Fibroblast of villous mesenchyme (primary cell): ENCODE measurements around the gene ATP8A2. TPM values are rescaled to one million over a fixed set of nuclear protein-coding genes. Genes with fewer than 3 reads are reported as not detected.

ENCODE experiments used
- DNase-seq: peaks from one replicate; pipeline ENCODE4 v3.0.0-alpha.2; 2010; ENCODE audit warnings: low read depth
- H3K4me3 ChIP-seq: 2 replicates; pipeline ENCODE4 v1.5.1; 2011; ENCODE audit warnings: low read depth, mild to moderate bottlenecking, low read length
- CTCF ChIP-seq: IDR thresholded peaks from 2 replicates; pipeline ENCODE4 v1.5.1; 2012; ENCODE audit warnings: low read depth, mild to moderate bottlenecking, low read length; ENCODE audit not compliant: insufficient read depth
- total RNA-seq: library from RNA; depleted of rRNA; stranded (reverse); fragments of >200 nt; gene quantifications from 2 replicates; pipeline ENCODE4 v1.2.3, GENCODE V29; 2012

ATP8A2 gene
- total RNA-seq, 1 donor, result under 0.01 TPM

- H3K4me3 ChIP-seq, result no peak overlapping the region
- DNase-seq, result no peak
- no peak for TF ChIP-seq CTCF
Measured at GRCh38 chr13:25930653-25931052, 558.9 kb downstream of the ATP8A2 start.

- H3K4me3 ChIP-seq, result no peak overlapping the region
- no peak for TF ChIP-seq CTCF
- no peak for DNase-seq
Measured at GRCh38 chr13:25932365-25932764, 560.6 kb downstream of the ATP8A2 start.

GRCh38 chr13:25933520-25933919 is 561.7 kb downstream of the ATP8A2 start:
- TF ChIP-seq CTCF, result no peak
- no peak overlapping the region for H3K4me3 ChIP-seq
- no peak for DNase-seq

GRCh38 chr13:25934127-25934526 is 562.4 kb downstream of the ATP8A2 start:
- TF ChIP-seq CTCF, result no peak
- no peak overlapping the region for H3K4me3 ChIP-seq
- DNase-seq, result no peak

- DNase-seq, result no peak
- H3K4me3 ChIP-seq, result no peak overlapping the region
- TF ChIP-seq CTCF, result no peak
Measured at GRCh38 chr13:25939961-25940687, 568.4 kb downstream of the ATP8A2 start.

- H3K4me3 ChIP-seq, result no peak overlapping the region
- no peak for TF ChIP-seq CTCF
- DNase-seq, result no peak
Measured at GRCh38 chr13:25943081-25943480, 571.3 kb downstream of the ATP8A2 start.

GRCh38 chr13:25943658-25944057 is 571.9 kb downstream of the ATP8A2 start:
- TF ChIP-seq CTCF, result no peak
- DNase-seq, result no peak
- H3K4me3 ChIP-seq, result no peak overlapping the region
